T follicular helper cell (primary cell): ENCODE measurements around the gene DYNC1I1.

Source experiments
- DNase-seq: peaks from one replicate; pipeline ENCODE4 v3.0.0-alpha.2; 2020; ENCODE audit warnings: low read depth

DYNC1I1 gene

GRCh38 chr7:95971716-95972115 is 199.4 kb downstream of the DYNC1I1 start:
- no peak for DNase-seq

GRCh38 chr7:95972523-95972922 is 200.2 kb downstream of the DYNC1I1 start:
- DNase-seq, result no peak

GRCh38 chr7:95974108-95974507 is 201.8 kb downstream of the DYNC1I1 start:
- DNase-seq, result no peak

- DNase-seq, result no peak
Measured at GRCh38 chr7:95976369-95977060, 204.2 kb downstream of the DYNC1I1 start.

GRCh38 chr7:95977994-95978393 is 205.6 kb downstream of the DYNC1I1 start:
- no peak for DNase-seq

GRCh38 chr7:95980167-95980566 is 207.8 kb downstream of the DYNC1I1 start:
- no peak for DNase-seq

- no peak for DNase-seq
Measured at GRCh38 chr7:95980706-95981105, 208.4 kb downstream of the DYNC1I1 start.

- DNase-seq, result no peak
Measured at GRCh38 chr7:95986178-95986764, 213.9 kb downstream of the DYNC1I1 start.

- DNase-seq, result no peak
Measured at GRCh38 chr7:95989301-95989700, 216.9 kb downstream of the DYNC1I1 start.

- DNase-seq, result no peak
Measured at GRCh38 chr7:95993380-95993779, 221.0 kb downstream of the DYNC1I1 start.

GRCh38 chr7:95996174-95996573 is 223.8 kb downstream of the DYNC1I1 start:
- no peak for DNase-seq

- no peak for DNase-seq
Measured at GRCh38 chr7:95996886-95997285, 224.5 kb downstream of the DYNC1I1 start.

- no peak for DNase-seq
Measured at GRCh38 chr7:95997632-95998031, 225.3 kb downstream of the DYNC1I1 start.

GRCh38 chr7:95999481-95999880 is 227.1 kb downstream of the DYNC1I1 start:
- DNase-seq, result no peak

GRCh38 chr7:96004578-96004977 is 232.2 kb downstream of the DYNC1I1 start:
- DNase-seq, result no peak

GRCh38 chr7:96005271-96005670 is 232.9 kb downstream of the DYNC1I1 start:
- DNase-seq, result no peak

- no peak for DNase-seq
Measured at GRCh38 chr7:96009148-96009547, 236.8 kb downstream of the DYNC1I1 start.

GRCh38 chr7:96013836-96014235 is 241.5 kb downstream of the DYNC1I1 start:
- no peak for DNase-seq

GRCh38 chr7:96014617-96015016 is 242.3 kb downstream of the DYNC1I1 start:
- no peak for DNase-seq

GRCh38 chr7:96016056-96016586 is 243.8 kb downstream of the DYNC1I1 start:
- no peak for DNase-seq

- no peak for DNase-seq
Measured at GRCh38 chr7:96016735-96017134, 244.4 kb downstream of the DYNC1I1 start.

- no peak for DNase-seq
Measured at GRCh38 chr7:96017877-96018276, 245.5 kb downstream of the DYNC1I1 start.

GRCh38 chr7:96021568-96021967 is 249.2 kb downstream of the DYNC1I1 start:
- no peak for DNase-seq

- DNase-seq, result no peak
Measured at GRCh38 chr7:96023387-96023786, 251.0 kb downstream of the DYNC1I1 start.
